GM12892 (cell line): ENCODE measurements around the gene SMOC1.

ENCODE experiments used
- POLR2A ChIP-seq: IDR thresholded peaks from 2 replicates; pipeline ENCODE4 v1.6.1; 2011; ENCODE audit warnings: low read depth, low read length, control low read depth
- TAF1 ChIP-seq: IDR thresholded peaks from 2 replicates; pipeline ENCODE4 v1.6.1; 2011; ENCODE audit warnings: low read depth, mild to moderate bottlenecking, control low read depth, low read length, borderline replicate concordance

DNA sequence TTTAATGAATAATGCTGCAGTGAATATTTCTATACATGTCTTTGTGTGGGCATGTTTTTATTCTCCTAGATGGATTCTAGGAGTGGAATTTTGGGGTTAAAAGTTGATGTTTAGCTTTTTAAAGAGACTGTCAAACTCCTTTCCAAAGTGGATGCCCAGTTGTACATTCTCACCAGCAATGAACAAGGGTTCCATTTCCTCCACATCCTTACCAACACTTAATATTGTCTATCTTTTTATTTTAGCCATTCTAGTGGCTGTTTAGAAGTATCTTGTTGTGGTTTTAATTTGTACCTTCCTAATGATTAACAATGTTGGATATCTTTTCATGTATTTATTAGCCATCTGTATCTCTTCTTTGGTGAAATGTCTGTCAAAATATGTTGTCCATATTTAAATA lies 109.8 kb downstream of the SMOC1 start:
- no peak for TF ChIP-seq POLR2A
- TF ChIP-seq TAF1: no peak
